KOPT-K1 (cell line): ENCODE results near the gene MYO1E.
A peak's percentile ranks its signal among the peaks of the same experiment; 100 is the strongest.

ENCODE experiments used
- H3K27ac ChIP-seq: fragments of 200-600 bp; sonication (generic); 2 replicates; pipeline ENCODE4 v1.5.1; 2016; ENCODE audit warnings: antibody characterized with exemption, mild to moderate bottlenecking, low read depth, low read length; ENCODE audit not compliant: poor library complexity, severe bottlenecking
- H3K36me3 ChIP-seq: fragments of 200-600 bp; sonication (generic); 2 replicates; pipeline ENCODE4 v1.5.1; 2017; ENCODE audit warnings: antibody characterized with exemption, mild to moderate bottlenecking, low read length, moderate library complexity; ENCODE audit not compliant: insufficient read depth
- H3K9me3 ChIP-seq: fragments of 200-600 bp; sonication (generic); 2 replicates; pipeline ENCODE4 v1.5.1; 2017; ENCODE audit warnings: antibody characterized with exemption, low read length, mild to moderate bottlenecking; ENCODE audit not compliant: insufficient read depth, poor library complexity, severe bottlenecking

MYO1E gene

DNA sequence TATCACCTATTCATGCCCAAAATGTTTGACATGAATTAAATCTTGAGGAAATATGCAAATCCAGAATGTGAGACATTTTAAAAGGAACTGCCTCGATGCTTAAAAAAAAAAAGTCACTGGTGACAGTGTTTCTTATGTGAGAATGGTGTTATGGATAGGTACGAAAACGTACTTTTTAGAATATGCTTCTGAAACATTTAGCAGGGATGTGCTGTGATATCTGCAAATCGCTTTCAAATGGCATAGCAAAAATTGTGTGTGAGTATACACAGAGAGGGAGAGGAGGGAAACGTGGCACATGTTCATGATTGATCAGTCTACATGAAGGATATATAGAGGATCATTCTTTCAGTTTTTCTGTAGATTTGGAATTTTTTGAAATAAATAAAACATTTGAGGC, 251.7 kb downstream of the MYO1E start:
- no peaks in the 10 kb centered on the region for H3K9me3 ChIP-seq
- H3K27ac ChIP-seq = no peak overlapping the region
- peaks cover 99% of the 10 kb centered on the region for H3K36me3 ChIP-seq

DNA sequence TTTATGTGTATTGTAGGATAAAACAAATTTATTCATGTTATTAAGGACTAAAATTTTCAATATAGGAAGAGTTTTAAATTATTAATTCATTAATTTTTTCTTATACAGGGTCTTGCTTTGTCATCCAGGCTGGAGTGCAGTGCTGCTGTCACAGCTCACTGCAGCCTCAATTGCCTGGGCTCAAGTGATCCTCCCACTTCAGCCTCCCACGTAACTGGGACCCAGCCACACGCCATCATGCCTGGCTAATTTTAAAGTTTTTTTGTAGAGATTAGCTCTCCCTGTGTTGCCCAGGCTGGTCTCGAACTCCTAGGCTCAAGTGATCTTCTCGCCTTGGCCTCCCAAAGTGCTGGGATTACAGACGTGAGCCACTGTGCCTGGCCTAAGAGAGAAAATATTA, 253.0 kb downstream of the MYO1E start:
- Histone ChIP-seq H3K9me3 (no peaks in the 10 kb centered on the region), H3K36me3 (peaks cover 99% of the 10 kb centered on the region), H3K27ac (no peak overlapping the region)

DNA sequence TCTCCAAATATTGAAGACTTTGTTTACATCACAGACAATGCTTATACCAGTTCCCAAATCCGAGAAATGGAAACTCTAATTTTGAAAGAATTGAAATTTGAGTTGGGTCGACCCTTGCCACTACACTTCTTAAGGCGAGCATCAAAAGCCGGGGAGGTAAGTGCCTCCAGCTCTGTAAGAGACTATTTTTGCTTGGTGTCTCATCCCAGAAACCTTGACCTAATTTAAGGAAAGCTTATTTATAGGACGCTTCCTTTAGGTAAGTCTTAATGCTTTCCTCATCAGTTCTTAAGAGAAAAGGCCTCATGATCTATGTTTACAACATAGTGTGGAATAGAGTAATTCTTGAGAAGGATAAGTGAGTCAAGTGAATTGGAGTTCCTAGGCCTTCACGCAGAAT, 255.9 kb downstream of the MYO1E start:
- Histone ChIP-seq H3K27ac (no peak overlapping the region), H3K9me3 (no peaks in the 10 kb centered on the region), H3K36me3 (peaks cover 99% of the 10 kb centered on the region)

DNA sequence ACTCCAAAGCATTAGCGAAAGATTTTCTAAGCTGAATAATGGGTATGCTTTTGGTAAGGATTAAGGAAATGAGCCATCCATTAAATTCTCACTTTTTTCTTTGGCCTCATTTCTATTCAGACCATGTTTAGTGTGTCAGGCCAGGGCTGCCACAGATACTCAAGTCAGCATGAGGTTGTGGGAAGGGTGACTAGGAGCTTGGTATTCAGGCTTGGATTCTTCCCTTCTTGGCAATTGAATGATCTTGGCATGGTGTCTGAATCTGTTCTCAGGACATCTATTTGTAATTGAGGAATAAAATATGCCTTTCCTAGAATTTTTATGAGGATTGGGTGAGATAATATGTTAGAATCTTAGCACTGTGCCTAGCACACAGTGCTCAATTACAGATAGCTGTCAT, 256.5 kb downstream of the MYO1E start:
- H3K27ac ChIP-seq = no peak overlapping the region
- no peaks in the 10 kb centered on the region for H3K9me3 ChIP-seq
- peaks cover 99% of the 10 kb centered on the region for H3K36me3 ChIP-seq

DNA sequence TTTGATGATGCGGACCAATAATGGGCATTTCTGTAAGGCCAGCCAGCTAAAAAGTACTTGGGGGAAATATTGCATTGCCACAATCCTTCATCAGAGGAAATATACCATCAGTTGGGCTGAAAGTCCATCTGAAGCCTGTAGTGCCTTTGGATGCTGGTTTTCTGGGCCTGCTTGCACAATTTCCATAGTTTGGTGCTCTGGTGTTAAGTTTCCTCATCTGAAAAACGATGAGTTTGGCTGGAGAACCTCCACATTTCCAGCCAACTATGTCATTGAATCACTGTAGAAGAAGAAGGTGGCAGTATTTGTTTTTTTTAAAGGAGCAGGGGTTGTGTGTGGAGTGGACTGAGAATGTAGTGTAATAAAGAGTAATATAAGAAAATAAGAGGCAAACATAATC, 257.6 kb downstream of the MYO1E start:
- peaks cover 99% of the 10 kb centered on the region for H3K36me3 ChIP-seq
- H3K9me3 ChIP-seq = no peaks in the 10 kb centered on the region
- H3K27ac ChIP-seq = no peak overlapping the region

DNA sequence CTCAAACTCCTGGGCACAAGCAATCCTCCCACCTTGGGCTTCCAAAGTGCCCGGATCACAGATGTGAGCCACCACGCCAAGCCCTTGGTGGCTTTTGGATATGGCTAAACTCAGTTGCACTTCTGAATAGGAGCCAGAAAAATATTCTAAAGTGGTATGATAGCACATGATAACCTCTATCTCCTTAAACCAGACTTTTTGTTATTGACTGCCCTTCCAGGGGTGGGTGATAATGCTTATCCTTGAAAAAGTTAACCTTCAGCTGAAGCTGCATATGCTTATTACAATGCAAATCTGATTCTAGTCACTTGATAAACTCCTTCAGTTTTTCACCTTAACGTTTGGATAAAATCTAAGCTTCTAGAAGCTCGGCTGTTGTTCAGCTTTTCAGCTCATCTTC, 261.4 kb downstream of the MYO1E start:
- H3K27ac ChIP-seq = no peak overlapping the region
- peaks cover 94% of the 10 kb centered on the region for H3K36me3 ChIP-seq
- H3K9me3 ChIP-seq = no peaks in the 10 kb centered on the region

DNA sequence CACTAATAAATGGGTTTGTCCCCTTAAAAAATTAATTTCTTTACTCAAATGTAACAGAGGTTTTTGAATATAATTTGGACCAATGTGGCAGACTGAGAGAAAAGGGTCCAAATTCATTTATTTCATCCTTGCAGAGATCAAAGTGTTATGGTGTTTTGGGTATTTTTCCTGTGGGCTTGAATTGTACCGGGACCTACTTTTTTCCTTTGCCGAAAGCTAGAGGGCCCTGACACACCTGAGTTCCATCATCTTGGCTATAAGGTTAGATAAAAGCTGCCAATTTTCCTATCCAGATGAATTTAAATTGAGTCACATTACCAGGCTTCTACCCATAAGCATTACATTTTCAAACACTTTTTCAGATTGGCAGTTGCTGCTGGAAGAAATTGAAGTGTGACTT, 266.8 kb downstream of the MYO1E start:
- H3K27ac ChIP-seq = peak overlapping the region; percentile 94
- peaks cover 41% of the 10 kb centered on the region for H3K36me3 ChIP-seq
- H3K9me3 ChIP-seq = no peaks in the 10 kb centered on the region

DNA sequence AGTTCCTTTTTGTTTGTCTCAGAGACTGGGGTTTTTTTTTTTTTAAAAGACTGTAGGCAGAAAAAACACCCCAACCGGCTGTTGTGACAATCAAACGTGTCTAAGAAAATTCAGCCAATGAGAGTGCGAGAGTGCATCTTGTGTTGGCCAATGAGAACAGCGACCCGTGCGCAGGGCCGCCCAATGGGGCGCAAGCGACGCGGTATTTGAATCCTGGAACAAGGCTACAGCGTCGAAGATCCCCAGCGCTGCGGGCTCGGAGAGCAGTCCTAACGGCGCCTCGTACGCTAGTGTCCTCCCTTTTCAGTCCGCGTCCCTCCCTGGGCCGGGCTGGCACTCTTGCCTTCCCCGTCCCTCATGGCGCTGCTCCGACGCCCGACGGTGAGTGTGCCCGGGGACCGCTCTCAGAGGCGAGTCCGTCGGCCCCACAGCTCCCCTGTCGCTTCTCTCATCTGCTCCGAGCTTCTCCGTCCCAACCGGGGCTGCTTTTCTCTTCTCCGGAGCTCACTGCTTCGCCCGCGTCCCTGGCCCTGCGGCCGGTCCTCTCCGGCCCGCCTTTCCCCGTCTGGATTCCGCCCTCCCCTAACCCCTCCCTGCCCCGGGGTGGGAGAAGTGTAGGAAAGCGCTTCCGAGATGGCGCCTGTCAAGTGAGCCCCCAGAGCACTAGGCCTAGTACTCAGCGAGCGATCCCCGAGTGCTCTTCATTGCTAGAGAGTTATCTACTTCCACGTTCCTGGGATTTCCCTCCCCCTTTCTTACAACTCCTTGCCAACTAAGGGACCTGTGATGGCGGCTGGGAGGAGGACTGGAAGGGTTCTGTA, 267.5 kb downstream of the MYO1E start, which contains the start of gene CCNB2:
CCNB2 (plus strand) TSS at position 235 of the 821 bp plus-strand sequence; CDS start at position 358, 123 bp downstream.
- Histone ChIP-seq H3K9me3 (no peaks in the 10 kb centered on the region), H3K27ac (peak within 1 kb of the TSS; percentile 94), H3K36me3 (peaks cover 36% of the 10 kb centered on the region)

DNA sequence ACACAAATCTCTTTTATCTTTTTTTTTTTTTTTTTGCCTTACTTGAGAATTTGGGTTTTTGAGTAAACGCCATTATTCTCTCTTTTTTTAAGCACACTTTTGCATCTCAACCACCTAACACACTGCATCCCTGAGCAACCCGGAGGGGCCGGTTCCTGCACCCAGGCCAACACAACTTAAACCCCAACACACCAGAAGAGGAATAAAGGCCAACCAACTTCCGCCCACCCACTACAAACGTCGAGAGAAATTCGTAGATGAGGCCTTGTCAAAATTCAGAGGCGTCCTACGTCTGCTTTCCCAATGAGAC, 268.1 kb downstream of the MYO1E start:
- peaks cover 32% of the 10 kb centered on the region for H3K36me3 ChIP-seq
- no peaks in the 10 kb centered on the region for H3K9me3 ChIP-seq
- H3K27ac ChIP-seq = peak overlapping the region; percentile 94

DNA sequence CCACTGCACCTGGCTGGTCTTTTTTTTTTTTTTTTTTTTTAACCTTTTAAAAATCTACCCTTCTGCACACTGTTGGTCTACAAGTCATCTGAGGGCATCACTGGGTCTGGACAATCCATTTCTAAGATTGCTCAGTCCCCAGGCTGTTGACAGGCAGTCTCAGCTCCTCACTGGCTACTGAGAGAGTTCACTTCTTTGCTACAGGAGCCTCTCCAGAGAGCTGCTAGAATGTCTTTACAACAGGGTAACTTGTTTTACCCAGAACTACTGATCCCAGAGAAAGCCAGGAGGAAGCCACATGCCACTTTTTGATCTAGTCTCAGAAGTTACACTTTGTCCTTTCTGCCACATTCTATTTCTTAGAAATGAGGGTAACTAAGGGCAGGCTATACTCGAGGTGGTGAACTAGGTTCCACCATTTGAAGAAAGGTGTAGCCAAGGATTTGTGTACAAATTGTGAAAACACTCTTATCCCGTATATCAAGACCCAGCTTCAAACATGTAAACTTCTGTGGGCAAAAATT, 273.4 kb downstream of the MYO1E start:
- no peaks in the 10 kb centered on the region for H3K9me3 ChIP-seq

DNA sequence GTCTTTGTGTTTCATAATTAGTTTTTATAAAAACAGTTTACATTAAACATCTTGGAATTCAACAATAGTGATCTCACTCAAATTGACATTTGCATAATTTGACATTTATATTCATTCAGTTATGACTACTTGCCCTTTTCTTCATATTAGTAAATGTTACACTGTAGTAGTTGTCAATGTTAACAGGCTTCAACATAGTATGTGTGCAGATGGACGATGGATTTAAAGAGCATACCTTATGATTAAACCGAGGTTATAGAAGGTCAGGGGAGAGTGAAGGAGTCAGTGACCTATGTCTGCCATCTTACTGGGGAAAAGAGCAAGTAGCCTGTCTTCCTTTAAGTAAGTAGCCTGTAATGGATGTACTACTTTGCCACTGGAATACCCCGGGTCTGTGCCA, 276.2 kb downstream of the MYO1E start:
- H3K36me3 ChIP-seq = peaks cover 70% of the 10 kb centered on the region
- H3K27ac ChIP-seq = no peak overlapping the region
- no peaks in the 10 kb centered on the region for H3K9me3 ChIP-seq

More for the DNA sequence above, 273.4 kb downstream of the MYO1E start:
- Histone ChIP-seq H3K36me3 (peaks cover 42% of the 10 kb centered on the region), H3K27ac (no peak overlapping the region)

DNA sequence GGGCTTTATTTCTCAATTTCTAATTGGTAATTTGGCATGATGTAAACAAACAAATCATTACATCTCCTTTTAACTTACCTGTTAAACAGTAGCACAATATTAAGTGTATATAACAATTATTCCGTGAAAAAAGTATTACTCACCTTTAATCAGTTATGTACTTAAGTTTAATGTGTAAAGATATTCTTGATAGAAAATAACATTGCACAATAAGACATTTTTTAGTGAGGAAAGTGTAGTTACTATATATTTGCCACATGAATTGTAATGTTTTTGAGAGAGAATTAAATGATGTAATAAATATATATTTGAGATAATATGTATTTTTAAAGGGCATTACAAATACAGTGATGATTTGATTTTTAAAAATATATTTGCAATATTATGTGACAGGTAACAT, 278.6 kb downstream of the MYO1E start:
- Histone ChIP-seq H3K27ac (no peak overlapping the region), H3K9me3 (no peaks in the 10 kb centered on the region), H3K36me3 (peaks cover 88% of the 10 kb centered on the region)

DNA sequence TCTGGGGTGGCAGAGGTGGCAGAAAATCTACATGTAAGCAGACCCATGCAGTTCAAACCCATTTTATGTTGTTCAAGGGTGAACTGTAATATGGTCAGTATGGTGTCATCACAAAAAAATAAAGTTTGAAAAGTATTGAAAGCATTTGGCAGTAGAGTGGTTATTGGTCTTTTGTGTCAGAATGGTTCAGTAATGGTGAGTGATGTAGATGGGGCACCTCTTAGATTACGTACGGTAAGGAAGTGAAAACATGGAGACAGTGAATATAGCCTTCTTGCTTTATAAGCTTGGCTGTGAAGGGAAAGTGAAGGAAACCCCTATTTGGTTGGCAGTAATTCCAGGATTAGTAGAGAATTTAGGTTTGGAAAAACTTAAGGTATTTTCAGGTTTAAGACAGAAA, 284.9 kb downstream of the MYO1E start:
- Histone ChIP-seq H3K27ac (no peak overlapping the region), H3K9me3 (no peaks in the 10 kb centered on the region), H3K36me3 (peaks cover 95% of the 10 kb centered on the region)
